ENCODE measurements around the gene FBRS.
"Not testable (repeated sequence)": the region's sequence is repeated elsewhere in the genome, so short reads cannot be mapped to it uniquely, and the experiment has no call there.

FBRS gene

GRCh38 chr16:30623536-30624283 lies 34.5 kb upstream of the FBRS start:
- Histone ChIP-seq H3K4me1 (ENCODE audit: insufficient read depth, low read length) (peaks cover 3% of the 10 kb centered on the region), H3K9ac (ENCODE audit: low read length) (no peak overlapping the region), H3K9me3 (ENCODE audit: low read length) (no peaks in the 10 kb centered on the region), H3K4me3 (ENCODE audit: low read depth in 1 of 2, low read length in 2 of 2) (no peak overlapping the region), H3K27ac (ENCODE audit: low read depth, low read length) (no peak overlapping the region), H3K36me3 (ENCODE audit: insufficient read depth, low read length) (no peaks in the 10 kb centered on the region), H3K27me3 (ENCODE audit: control insufficient read depth in 1 of 2, insufficient read depth in 2 of 2, low read length in 2 of 2) (no peaks in the 10 kb centered on the region)

- H3K36me3 ChIP-seq (ENCODE audit: insufficient read depth, low read length) = no peaks in the 10 kb centered on the region
- H3K4me3 ChIP-seq (ENCODE audit: low read depth in 1 of 2, low read length in 2 of 2) = no peak overlapping the region
These were observed 32.0 kb upstream of the FBRS start for GRCh38 chr16:30626236-30626635.

GRCh38 chr16:30628628-30629540 lies 29.3 kb upstream of the FBRS start:
- Histone ChIP-seq H3K4me3 (ENCODE audit: low read depth in 1 of 2, low read length in 2 of 2) (no peak overlapping the region), H3K9ac (ENCODE audit: low read length) (no peak overlapping the region), H3K27ac (ENCODE audit: low read depth, low read length) (no peak overlapping the region), H3K36me3 (ENCODE audit: insufficient read depth, low read length) (no peaks in the 10 kb centered on the region), H3K9me3 (ENCODE audit: low read length) (no peaks in the 10 kb centered on the region), H3K27me3 (ENCODE audit: control insufficient read depth in 1 of 2, insufficient read depth in 2 of 2, low read length in 2 of 2) (no peaks in the 10 kb centered on the region), H3K4me1 (ENCODE audit: insufficient read depth, low read length) (peaks cover 4% of the 10 kb centered on the region)

More at GRCh38 chr16:30626236-30626635, 32.0 kb upstream of the FBRS start:
- no peak overlapping the region for H3K9ac ChIP-seq (ENCODE audit: low read length)
- no peaks in the 10 kb centered on the region for H3K9me3 ChIP-seq (ENCODE audit: low read length)
- H3K27me3 ChIP-seq (ENCODE audit: control insufficient read depth in 1 of 2, insufficient read depth in 2 of 2, low read length in 2 of 2) = no peaks in the 10 kb centered on the region
- peaks cover 4% of the 10 kb centered on the region for H3K4me1 ChIP-seq (ENCODE audit: insufficient read depth, low read length)
- H3K27ac ChIP-seq (ENCODE audit: low read depth, low read length) = no peak overlapping the region

DNA sequence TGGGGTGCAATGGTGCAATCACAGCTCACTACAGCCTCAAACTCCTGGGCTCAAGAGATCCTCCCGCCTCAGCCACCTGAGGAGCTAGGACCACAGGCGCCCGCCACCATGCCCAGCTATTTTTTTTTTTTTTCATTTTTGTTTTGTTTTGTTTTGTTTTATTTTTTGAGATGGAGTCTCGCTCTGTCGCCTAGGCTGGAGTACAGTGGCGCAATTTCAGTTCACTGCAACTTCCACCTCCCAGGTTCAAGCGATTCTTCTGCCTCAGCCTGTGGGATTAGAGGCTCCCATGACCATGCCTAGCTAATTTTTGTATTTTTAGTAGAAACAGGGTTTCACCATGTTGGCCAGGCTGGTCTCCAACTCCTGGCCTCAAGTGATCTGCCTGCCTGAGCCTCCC lies 25.8 kb upstream of the FBRS start:
- H3K9me3 ChIP-seq (ENCODE audit: low read length); H3K4me1 ChIP-seq (ENCODE audit: insufficient read depth, low read length); H3K27ac ChIP-seq (ENCODE audit: low read depth, low read length); H3K9ac ChIP-seq (ENCODE audit: low read length); H3K27me3 ChIP-seq (ENCODE audit: control insufficient read depth in 1 of 2, insufficient read depth in 2 of 2, low read length in 2 of 2); H3K36me3 ChIP-seq (ENCODE audit: insufficient read depth, low read length); H3K4me3 ChIP-seq (ENCODE audit: low read depth in 1 of 2, low read length in 2 of 2): not testable (repeated sequence)

DNA sequence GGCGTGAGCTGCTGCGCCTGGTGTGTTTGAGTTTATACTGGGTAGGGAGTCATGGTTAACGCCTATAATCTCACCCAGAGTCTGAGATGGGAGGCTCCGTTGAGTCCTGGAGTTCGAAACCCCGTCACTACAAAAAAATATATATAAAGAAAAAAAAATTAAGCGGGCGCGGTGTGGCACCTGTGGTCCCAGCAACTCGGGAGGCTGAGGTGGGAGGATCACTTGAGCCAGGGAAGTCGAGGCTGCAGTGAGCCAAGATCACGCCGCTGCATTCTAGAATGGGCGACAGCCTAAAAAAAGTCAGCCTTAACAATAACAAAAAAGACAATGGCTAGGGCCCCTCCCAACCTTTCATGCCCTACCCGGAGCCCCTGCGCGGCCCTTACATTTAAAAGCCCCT lies 24.7 kb upstream of the FBRS start:
- Histone ChIP-seq H3K27ac (ENCODE audit: low read depth, low read length) (peak overlapping the region; percentile 17), H3K27me3 (ENCODE audit: control insufficient read depth in 1 of 2, insufficient read depth in 2 of 2, low read length in 2 of 2) (no peaks in the 10 kb centered on the region), H3K4me1 (ENCODE audit: insufficient read depth, low read length) (peaks cover 3% of the 10 kb centered on the region), H3K9me3 (ENCODE audit: low read length) (no peaks in the 10 kb centered on the region), H3K36me3 (ENCODE audit: insufficient read depth, low read length) (no peaks in the 10 kb centered on the region), H3K4me3 (ENCODE audit: low read depth in 1 of 2, low read length in 2 of 2) (peak overlapping the region; percentile 43 to 75), H3K9ac (ENCODE audit: low read length) (peak overlapping the region; percentile 45)

DNA sequence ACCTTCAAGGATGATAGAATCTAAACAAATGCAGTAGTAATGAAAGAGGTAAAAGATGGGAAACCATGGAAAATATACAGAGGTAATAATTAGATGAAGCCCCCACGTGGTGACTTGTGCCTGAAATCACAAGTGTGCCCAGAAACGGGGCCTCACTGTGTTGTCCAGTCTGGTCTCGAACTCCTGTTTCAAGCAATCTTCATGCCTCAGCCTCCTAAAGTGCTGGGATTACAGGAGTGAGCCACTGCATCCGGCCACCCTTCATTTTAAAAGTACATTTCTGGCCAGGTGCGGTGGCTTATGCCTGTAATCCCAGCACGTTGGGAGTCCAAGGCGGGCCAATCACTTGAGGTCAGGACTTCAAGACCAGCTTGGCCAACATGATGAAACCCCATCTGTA lies 21.6 kb upstream of the FBRS start:
- Histone ChIP-seq H3K27ac (ENCODE audit: low read depth, low read length) (no peak overlapping the region), H3K4me3 (ENCODE audit: low read depth in 1 of 2, low read length in 2 of 2) (no peak overlapping the region)

DNA sequence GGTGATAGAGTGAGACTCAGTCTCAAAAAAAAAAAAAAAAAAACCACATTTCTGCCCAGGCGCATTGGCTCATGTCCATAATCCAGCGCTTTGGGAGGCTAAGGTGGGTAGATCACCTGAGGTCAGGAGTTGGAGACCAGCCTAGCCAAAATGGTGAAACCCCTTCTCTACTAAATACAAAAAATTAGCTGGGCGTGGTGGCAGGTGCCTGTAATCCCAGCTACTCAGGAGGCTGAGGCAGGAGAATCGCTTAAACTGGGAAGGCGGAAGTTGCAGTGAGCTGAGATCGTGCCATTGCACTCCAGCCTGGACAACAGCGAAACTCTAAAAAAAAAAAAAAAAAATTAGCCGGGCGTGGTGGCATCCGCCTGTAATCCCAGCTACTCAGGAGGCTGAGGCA lies 21.1 kb upstream of the FBRS start:
- H3K4me1 ChIP-seq (ENCODE audit: insufficient read depth, low read length); H3K9me3 ChIP-seq (ENCODE audit: low read length); H3K36me3 ChIP-seq (ENCODE audit: insufficient read depth, low read length); H3K27ac ChIP-seq (ENCODE audit: low read depth, low read length); H3K4me3 ChIP-seq (ENCODE audit: low read depth in 1 of 2, low read length in 2 of 2); H3K9ac ChIP-seq (ENCODE audit: low read length); H3K27me3 ChIP-seq (ENCODE audit: control insufficient read depth in 1 of 2, insufficient read depth in 2 of 2, low read length in 2 of 2): not testable (repeated sequence)

More for the DNA sequence above, 21.6 kb upstream of the FBRS start:
- Histone ChIP-seq H3K9ac (ENCODE audit: low read length) (no peak overlapping the region), H3K27me3 (ENCODE audit: control insufficient read depth in 1 of 2, insufficient read depth in 2 of 2, low read length in 2 of 2) (no peaks in the 10 kb centered on the region), H3K9me3 (ENCODE audit: low read length) (no peaks in the 10 kb centered on the region), H3K36me3 (ENCODE audit: insufficient read depth, low read length) (no peaks in the 10 kb centered on the region), H3K4me1 (ENCODE audit: insufficient read depth, low read length) (no peaks in the 10 kb centered on the region)

DNA sequence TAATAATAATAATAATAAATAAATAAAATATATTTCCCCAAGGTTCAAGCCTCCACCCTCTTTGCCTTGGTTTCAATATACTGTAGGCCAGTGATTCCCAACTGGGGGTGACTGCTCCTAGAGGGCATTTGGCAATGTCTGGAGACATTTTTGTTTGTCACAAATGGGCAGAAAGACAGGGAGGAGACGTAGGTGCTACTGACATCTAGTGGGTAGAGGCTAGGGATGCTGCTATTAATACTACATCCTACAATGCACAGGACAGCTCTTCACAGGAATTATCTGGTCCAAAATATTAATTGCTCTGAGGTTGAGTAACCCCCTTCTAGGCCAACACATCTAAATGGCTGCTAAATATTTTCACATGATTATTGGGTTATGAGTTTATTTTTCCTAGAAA lies 20.3 kb upstream of the FBRS start:
- H3K36me3 ChIP-seq (ENCODE audit: insufficient read depth, low read length) = no peaks in the 10 kb centered on the region
- H3K9ac ChIP-seq (ENCODE audit: low read length) = no peak overlapping the region
- no peak overlapping the region for H3K27ac ChIP-seq (ENCODE audit: low read depth, low read length)
- H3K4me1 ChIP-seq (ENCODE audit: insufficient read depth, low read length) = no peaks in the 10 kb centered on the region
- H3K27me3 ChIP-seq (ENCODE audit: control insufficient read depth in 1 of 2, insufficient read depth in 2 of 2, low read length in 2 of 2) = no peaks in the 10 kb centered on the region
- H3K9me3 ChIP-seq (ENCODE audit: low read length) = no peaks in the 10 kb centered on the region
- no peak overlapping the region for H3K4me3 ChIP-seq (ENCODE audit: low read depth in 1 of 2, low read length in 2 of 2)

- Histone ChIP-seq H3K27ac (ENCODE audit: low read depth, low read length) (no peak overlapping the region), H3K27me3 (ENCODE audit: control insufficient read depth in 1 of 2, insufficient read depth in 2 of 2, low read length in 2 of 2) (no peaks in the 10 kb centered on the region), H3K9ac (ENCODE audit: low read length) (no peak overlapping the region), H3K4me3 (ENCODE audit: low read depth in 1 of 2, low read length in 2 of 2) (no peak overlapping the region), H3K9me3 (ENCODE audit: low read length) (no peaks in the 10 kb centered on the region), H3K4me1 (ENCODE audit: insufficient read depth, low read length) (no peaks in the 10 kb centered on the region), H3K36me3 (ENCODE audit: insufficient read depth, low read length) (no peaks in the 10 kb centered on the region)
These were observed 16.8 kb upstream of the FBRS start for GRCh38 chr16:30641378-30641982.

- Histone ChIP-seq H3K4me3 (ENCODE audit: low read depth in 1 of 2, low read length in 2 of 2) (no peak overlapping the region), H3K36me3 (ENCODE audit: insufficient read depth, low read length) (no peaks in the 10 kb centered on the region), H3K4me1 (ENCODE audit: insufficient read depth, low read length) (no peaks in the 10 kb centered on the region), H3K9me3 (ENCODE audit: low read length) (no peaks in the 10 kb centered on the region), H3K9ac (ENCODE audit: low read length) (no peak overlapping the region), H3K27me3 (ENCODE audit: control insufficient read depth in 1 of 2, insufficient read depth in 2 of 2, low read length in 2 of 2) (no peaks in the 10 kb centered on the region), H3K27ac (ENCODE audit: low read depth, low read length) (no peak overlapping the region)
These were observed 13.8 kb upstream of the FBRS start for GRCh38 chr16:30644334-30644830.

DNA sequence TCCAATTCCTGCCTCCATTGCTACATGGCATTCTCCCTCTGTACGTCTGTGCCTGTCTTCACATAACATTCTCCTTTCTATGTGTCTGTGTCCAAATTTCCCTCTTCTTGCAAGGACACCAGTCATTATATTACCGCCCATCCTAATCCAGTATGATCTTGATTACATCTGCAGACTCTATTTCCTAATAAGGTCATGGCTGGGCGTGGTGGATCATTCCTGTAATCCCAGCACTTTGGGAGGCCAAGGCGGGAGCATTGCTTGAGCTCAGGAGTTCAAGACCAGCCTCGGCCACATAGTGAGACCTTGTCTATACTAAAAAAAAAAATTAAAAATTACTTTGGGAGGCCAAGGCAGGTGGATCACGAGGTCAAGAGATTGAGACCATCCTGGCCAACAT lies 12.5 kb upstream of the FBRS start:
- no peak overlapping the region for H3K27ac ChIP-seq (ENCODE audit: low read depth, low read length)
- H3K9ac ChIP-seq (ENCODE audit: low read length) = no peak overlapping the region
- H3K27me3 ChIP-seq (ENCODE audit: control insufficient read depth in 1 of 2, insufficient read depth in 2 of 2, low read length in 2 of 2) = no peaks in the 10 kb centered on the region
- H3K4me1 ChIP-seq (ENCODE audit: insufficient read depth, low read length) = peaks cover 5% of the 10 kb centered on the region
- H3K9me3 ChIP-seq (ENCODE audit: low read length) = no peaks in the 10 kb centered on the region
- no peak overlapping the region for H3K4me3 ChIP-seq (ENCODE audit: low read depth in 1 of 2, low read length in 2 of 2)
- H3K36me3 ChIP-seq (ENCODE audit: insufficient read depth, low read length) = no peaks in the 10 kb centered on the region

Data from muscle layer of colon (tissue), 2 donors.